ENCODE results near the gene PDE1C. TPM values are rescaled to one million over a fixed set of nuclear protein-coding genes. Genes with fewer than 3 reads are reported as not detected.

The PDE1C gene
- total RNA-seq, 2 donors from 2014 or later = 35.7 to 47.8 TPM

DNA sequence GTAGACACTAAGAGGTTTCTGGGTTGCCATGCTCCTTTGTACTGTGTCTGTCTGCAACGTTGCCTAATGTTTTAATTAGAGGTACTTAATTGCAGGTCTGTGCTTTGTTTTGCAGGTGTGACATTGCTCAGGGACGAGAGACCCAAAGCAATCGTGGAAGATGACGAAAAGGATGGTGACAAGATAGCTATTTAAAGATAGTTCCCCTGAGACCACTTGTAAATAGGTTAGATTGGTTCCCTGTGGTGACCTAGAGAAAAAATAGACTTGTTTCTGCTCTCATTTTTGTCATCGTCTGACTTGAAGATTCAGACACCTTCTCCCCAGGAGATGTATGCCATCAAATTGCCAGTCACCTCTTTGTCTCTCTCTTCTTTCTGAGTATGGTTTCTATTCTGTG, 363.1 kb downstream of the PDE1C start:
- Histone ChIP-seq H3K27ac (no peak overlapping the region), H3K4me1 (no peaks in the 10 kb centered on the region), H3K36me3 (no peaks in the 10 kb centered on the region), H3K27me3 (no peaks in the 10 kb centered on the region), H3K9me3 (no peaks in the 10 kb centered on the region), H3K4me3 (no peak overlapping the region)
- no peak for DNase-seq (ENCODE audit: low spot score)
- no peak for TF ChIP-seq CTCF (IDR thresholded peaks at IDR 0.05)

- Histone ChIP-seq H3K9me3 (no peaks in the 10 kb centered on the region), H3K4me1 (no peaks in the 10 kb centered on the region), H3K4me3 (no peak overlapping the region), H3K27me3 (no peaks in the 10 kb centered on the region), H3K27ac (no peak overlapping the region), H3K36me3 (no peaks in the 10 kb centered on the region)
- TF ChIP-seq CTCF (IDR thresholded peaks at IDR 0.05) = no peak
- no peak for DNase-seq (ENCODE audit: low spot score)
These were observed 364.8 kb downstream of the PDE1C start for GRCh38 chr7:31705377-31705776.

DNA sequence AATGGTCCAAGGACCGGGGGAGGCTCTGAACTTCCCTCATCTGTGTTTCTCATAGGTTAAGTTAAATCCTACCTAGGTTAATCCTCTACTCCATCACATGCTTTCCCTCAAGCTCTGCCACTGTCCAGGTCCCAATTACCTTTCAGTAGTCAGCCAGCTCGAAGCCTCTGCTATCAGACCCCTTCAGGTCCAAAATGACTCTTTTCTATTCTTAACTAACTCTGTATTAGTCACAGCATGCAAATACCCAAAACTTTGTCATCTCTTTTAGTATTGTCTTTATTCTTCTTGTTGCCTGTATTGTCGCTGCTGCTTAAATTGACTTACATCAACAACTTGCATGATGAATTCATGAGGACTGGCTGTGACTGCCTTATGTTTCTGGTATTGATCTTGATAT, 367.9 kb downstream of the PDE1C start:
- TF ChIP-seq CTCF (IDR thresholded peaks at IDR 0.05) = no peak
- H3K27me3 ChIP-seq = no peaks in the 10 kb centered on the region
- no peaks in the 10 kb centered on the region for H3K4me1 ChIP-seq
- no peak overlapping the region for H3K27ac ChIP-seq
- no peak for DNase-seq (ENCODE audit: low spot score)
- no peaks in the 10 kb centered on the region for H3K9me3 ChIP-seq
- H3K36me3 ChIP-seq = no peaks in the 10 kb centered on the region
- no peak overlapping the region for H3K4me3 ChIP-seq

Data from right atrium auricular region (tissue), 2 donors.